OCI-LY3 (cell line): Measurements from ENCODE around the gene SEC24D.
A peak's percentile ranks its signal among the peaks of the same experiment; 100 is the strongest.

Experiments
- H2AFZ ChIP-seq: fragments of 200-600, 300-600 bp; shearing (Covaris generic); 2 replicates; pipeline ENCODE4 v1.6.0; 2014; ENCODE audit warnings: antibody characterized with exemption, low read depth, low read length
- H3K27ac ChIP-seq: fragments of 200-600, 300-600 bp; sonication (generic); 2 replicates; pipeline ENCODE4 v1.5.1; 2014; ENCODE audit warnings: mild to moderate bottlenecking, low read length, moderate library complexity, mixed read lengths
- H3K27me3 ChIP-seq: fragments of 200-600, 300-600 bp; sonication (generic); 2 replicates; pipeline ENCODE4 v1.6.1; 2014; ENCODE audit warnings: low read depth, low read length, mixed read lengths
- H3K36me3 ChIP-seq: fragments of 200-600, 300-600 bp; sonication (generic); replicated peaks from 2 replicates; pipeline ENCODE3; 2014; ENCODE audit warnings: low read depth, low read length, mixed read lengths
- H3K4me1 ChIP-seq: fragments of 300-600, 200-600 bp; sonication (generic); 2 replicates; pipeline ENCODE4 v1.6.1; 2014; ENCODE audit warnings: low read length, mixed read lengths
- H3K4me2 ChIP-seq: fragments of 200-600, 300-600 bp; sonication (generic); 2 replicates; pipeline ENCODE4 v1.6.1; 2014; ENCODE audit warnings: low read length, mixed read lengths
- H3K4me3 ChIP-seq: fragments of 300-600, 200-600 bp; sonication (generic); 2 replicates; pipeline ENCODE4 v1.5.1; 2014; ENCODE audit warnings: antibody characterized with exemption, mild to moderate bottlenecking, low read length, moderate library complexity
- H3K79me2 ChIP-seq: fragments of 300-600, 200-600 bp; shearing (Covaris generic); 2 replicates; pipeline ENCODE4 v1.6.1; 2014; ENCODE audit warnings: mild to moderate bottlenecking, low read length, mixed read lengths
- H3K9ac ChIP-seq: fragments of 300-600, 200-600 bp; shearing (Covaris generic); 2 replicates; pipeline ENCODE4 v1.6.0; 2014; ENCODE audit warnings: mild to moderate bottlenecking, low read length, moderate library complexity
- H3K9me3 ChIP-seq: fragments of 200-600, 300-600 bp; shearing (Covaris generic); 2 replicates; pipeline ENCODE4 v1.6.1; 2014; ENCODE audit warnings: low read length, mixed read lengths; ENCODE audit not compliant: insufficient read depth
- H4K20me1 ChIP-seq: fragments of 200-600, 300-600 bp; sonication (generic); 2 replicates; pipeline ENCODE4 v1.6.1; 2016; ENCODE audit warnings: low read length, mixed read lengths; ENCODE audit not compliant: insufficient read depth
- EZH2phosphoT487 ChIP-seq: fragments of 200-600 bp; shearing (Covaris generic); IDR thresholded peaks from 2 replicates; pipeline ENCODE4 v1.6.1; 2018; ENCODE audit warnings: antibody characterized with exemption, mixed run types, low read depth
- TF ChIP-seq, protein P1 (sequence below): fragments of 200-600, 300-600 bp; sonication (generic); IDR thresholded peaks from 2 replicates; pipeline ENCODE4 v1.5.1; 2014; ENCODE audit warnings: antibody characterized with exemption, low read length, low read depth

Gene SEC24D

DNA sequence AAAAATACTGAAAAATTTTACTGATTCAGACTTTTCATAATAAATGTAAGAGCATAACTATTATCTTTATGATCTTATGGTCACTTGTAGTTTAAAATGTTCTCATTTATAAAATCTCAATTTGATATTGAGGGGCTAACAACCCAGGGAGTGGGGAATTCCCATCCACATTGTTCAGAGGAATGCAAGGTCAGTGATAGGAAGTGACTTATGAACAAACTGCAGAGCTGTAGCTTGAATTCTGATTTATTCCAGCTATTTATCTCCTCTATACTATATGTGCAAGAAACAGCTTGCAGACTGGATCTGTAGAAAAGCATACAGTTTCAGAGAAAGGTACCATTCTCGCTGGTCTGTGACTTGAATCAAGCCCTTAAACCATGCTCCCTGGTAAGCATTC lies 61.6 kb downstream of the SEC24D start:
- Histone ChIP-seq H3K9me3 (no peaks in the 10 kb centered on the region), H3K4me2 (no peak overlapping the region), H3K4me3 (no peak overlapping the region), H3K27ac (no peak overlapping the region), H3K9ac (no peak overlapping the region), H3K27me3 (no peaks in the 10 kb centered on the region), H3K4me1 (no peaks in the 10 kb centered on the region), H2AFZ (no peak overlapping the region), H3K36me3 (no peaks in the 10 kb centered on the region), H3K79me2 (no peaks in the 10 kb centered on the region), H4K20me1 (peaks cover 9% of the 10 kb centered on the region; the same call in 1 of the 2 replicates)
- TF ChIP-seq, protein P1, sequence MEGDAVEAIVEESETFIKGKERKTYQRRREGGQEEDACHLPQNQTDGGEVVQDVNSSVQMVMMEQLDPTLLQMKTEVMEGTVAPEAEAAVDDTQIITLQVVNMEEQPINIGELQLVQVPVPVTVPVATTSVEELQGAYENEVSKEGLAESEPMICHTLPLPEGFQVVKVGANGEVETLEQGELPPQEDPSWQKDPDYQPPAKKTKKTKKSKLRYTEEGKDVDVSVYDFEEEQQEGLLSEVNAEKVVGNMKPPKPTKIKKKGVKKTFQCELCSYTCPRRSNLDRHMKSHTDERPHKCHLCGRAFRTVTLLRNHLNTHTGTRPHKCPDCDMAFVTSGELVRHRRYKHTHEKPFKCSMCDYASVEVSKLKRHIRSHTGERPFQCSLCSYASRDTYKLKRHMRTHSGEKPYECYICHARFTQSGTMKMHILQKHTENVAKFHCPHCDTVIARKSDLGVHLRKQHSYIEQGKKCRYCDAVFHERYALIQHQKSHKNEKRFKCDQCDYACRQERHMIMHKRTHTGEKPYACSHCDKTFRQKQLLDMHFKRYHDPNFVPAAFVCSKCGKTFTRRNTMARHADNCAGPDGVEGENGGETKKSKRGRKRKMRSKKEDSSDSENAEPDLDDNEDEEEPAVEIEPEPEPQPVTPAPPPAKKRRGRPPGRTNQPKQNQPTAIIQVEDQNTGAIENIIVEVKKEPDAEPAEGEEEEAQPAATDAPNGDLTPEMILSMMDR: no peak
- TF ChIP-seq EZH2phosphoT487: no peak

DNA sequence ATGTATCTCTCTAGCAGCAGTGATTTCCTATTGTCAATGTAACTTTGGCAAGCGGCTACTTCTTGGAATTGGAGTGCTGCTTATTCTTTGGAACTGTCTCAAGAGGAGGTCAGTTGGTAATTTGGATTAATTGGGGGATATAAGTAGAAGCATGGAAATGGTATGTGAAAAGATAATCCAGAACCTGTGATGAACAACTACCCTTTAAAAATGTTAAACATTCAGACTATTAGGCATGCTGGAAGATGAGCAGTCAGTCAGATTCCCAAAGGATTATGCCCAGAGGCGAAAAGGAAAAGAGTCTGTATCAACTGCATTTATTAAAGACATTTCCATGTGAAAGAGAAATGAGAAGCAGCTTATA lies 62.5 kb downstream of the SEC24D start:
- Histone ChIP-seq H2AFZ (no peak overlapping the region), H3K4me1 (no peaks in the 10 kb centered on the region), H3K4me3 (no peak overlapping the region), H3K9me3 (no peaks in the 10 kb centered on the region), H4K20me1 (peaks cover 9% of the 10 kb centered on the region; the same call in 1 of the 2 replicates), H3K4me2 (no peak overlapping the region), H3K9ac (no peak overlapping the region), H3K27me3 (no peaks in the 10 kb centered on the region), H3K36me3 (peaks cover 2% of the 10 kb centered on the region), H3K79me2 (no peaks in the 10 kb centered on the region), H3K27ac (no peak overlapping the region)
- no peak for TF ChIP-seq EZH2phosphoT487

DNA sequence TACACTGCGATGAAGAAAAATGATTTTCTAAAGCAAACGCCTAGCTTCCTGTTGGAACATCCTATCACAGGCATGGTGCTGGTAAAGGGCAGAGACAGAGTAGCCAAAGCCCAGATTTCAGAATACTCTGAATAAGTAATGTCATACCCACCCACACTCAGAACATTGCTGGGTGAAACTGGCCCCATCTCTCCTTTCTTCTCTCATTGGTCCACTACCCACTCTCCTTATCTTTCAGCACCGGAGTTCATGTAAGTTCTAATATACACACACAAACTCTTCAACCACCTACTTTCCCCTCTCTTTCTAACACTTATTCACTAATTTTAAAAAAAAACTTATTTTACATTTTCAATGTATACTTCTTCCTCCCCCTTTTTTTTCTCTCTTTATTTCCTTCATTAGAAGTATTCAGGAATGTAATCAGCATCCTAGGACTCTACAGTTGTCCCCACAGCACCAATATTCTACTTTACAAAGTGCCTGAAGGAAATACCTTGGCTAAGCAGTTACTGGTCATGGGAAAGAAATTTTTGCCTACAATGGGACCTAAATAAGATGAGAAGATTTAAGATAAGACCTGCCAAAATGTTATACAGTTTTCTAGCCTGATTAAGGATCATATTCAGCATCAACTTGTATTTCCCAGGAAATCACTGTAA lies 63.0 kb downstream of the SEC24D start:
- Histone ChIP-seq H2AFZ (no peak overlapping the region), H4K20me1 (peaks cover 9% of the 10 kb centered on the region; the same call in 1 of the 2 replicates), H3K4me2 (no peak overlapping the region), H3K79me2 (no peaks in the 10 kb centered on the region), H3K4me1 (no peaks in the 10 kb centered on the region), H3K9me3 (no peaks in the 10 kb centered on the region), H3K36me3 (peaks cover 5% of the 10 kb centered on the region), H3K9ac (no peak overlapping the region), H3K4me3 (no peak overlapping the region), H3K27me3 (no peaks in the 10 kb centered on the region), H3K27ac (no peak overlapping the region)
- no peak for TF ChIP-seq EZH2phosphoT487
- TF ChIP-seq, protein P1: no peak

DNA sequence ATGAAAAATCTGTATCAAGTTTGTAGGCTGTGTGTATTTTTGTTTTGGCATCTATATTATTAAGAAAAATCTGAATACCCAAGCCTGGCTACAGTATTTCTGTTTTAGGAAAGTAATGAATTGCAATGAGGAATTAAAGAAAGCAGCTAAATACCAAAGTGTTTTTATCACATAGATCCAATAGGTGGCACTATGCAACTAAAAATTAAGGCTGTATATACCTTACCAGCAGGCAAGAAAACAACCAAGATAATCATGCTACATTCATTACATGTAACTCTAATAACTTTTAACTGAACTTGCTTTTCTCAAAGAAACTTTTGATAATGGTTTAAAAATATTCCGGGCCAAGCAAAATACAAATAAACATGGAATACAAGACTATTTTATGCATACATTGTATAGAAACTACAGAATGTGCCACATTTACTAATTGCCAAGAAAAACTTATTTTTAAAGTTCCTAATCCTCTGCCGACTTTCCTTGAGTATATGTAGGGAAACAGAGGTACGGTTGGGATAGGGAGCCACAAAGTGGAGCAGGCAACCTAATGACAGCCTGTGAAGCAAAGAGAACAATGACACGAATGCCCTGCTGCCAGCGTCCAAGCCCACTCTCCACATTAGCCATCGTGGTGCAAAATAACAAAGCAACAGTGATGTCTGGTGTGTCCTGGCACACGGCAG lies 63.7 kb downstream of the SEC24D start:
- peaks cover 10% of the 10 kb centered on the region for H3K36me3 ChIP-seq
- TF ChIP-seq, protein P1: peak; percentile 69
- TF ChIP-seq EZH2phosphoT487: no peak
- no peaks in the 10 kb centered on the region for H3K27me3 ChIP-seq
- no peaks in the 10 kb centered on the region for H3K9me3 ChIP-seq
- H3K79me2 ChIP-seq: no peaks in the 10 kb centered on the region
- H3K4me1 ChIP-seq: no peaks in the 10 kb centered on the region
- H3K4me3 ChIP-seq: no peak overlapping the region
- H4K20me1 ChIP-seq: peaks cover 9% of the 10 kb centered on the region; the same call in 1 of the 2 replicates
- H2AFZ ChIP-seq: no peak overlapping the region
- H3K27ac ChIP-seq: no peak overlapping the region
- no peak overlapping the region for H3K9ac ChIP-seq
- H3K4me2 ChIP-seq: no peak overlapping the region
